Neural cell (in vitro differentiated cells): ENCODE data around the gene COLGALT1.

Experiments
- EP300 ChIP-seq: fragments of 450-650 bp; conservative IDR thresholded peaks from 2 replicates; pipeline ENCODE4 v1.6.1; 2014; ENCODE audit warnings: antibody characterized with exemption, mild to moderate bottlenecking, moderate library complexity; ENCODE audit not compliant: poor library complexity, severe bottlenecking
- EZH2 ChIP-seq: fragments of 200-600, 300-800 bp; shearing (Covaris generic), sonication (generic); IDR thresholded peaks from 2 replicates; pipeline ENCODE4 v1.6.1; 2014; ENCODE audit warnings: antibody characterized with exemption, low read length, borderline replicate concordance, mild to moderate bottlenecking; ENCODE audit not compliant: insufficient read depth, poor library complexity, severe bottlenecking
- POLR2AphosphoS5 ChIP-seq: IDR thresholded peaks from 2 replicates; pipeline ENCODE4 v1.6.1; 2012
- RAD21 ChIP-seq: fragments of 450-650 bp; conservative IDR thresholded peaks from 2 replicates; pipeline ENCODE4 v1.6.1; 2014; ENCODE audit warnings: antibody characterized with exemption, mild to moderate bottlenecking, moderate library complexity
- SMC3 ChIP-seq: fragments of 450-650 bp; conservative IDR thresholded peaks from 2 replicates; pipeline ENCODE4 v1.6.1; 2014; ENCODE audit warnings: antibody characterized with exemption, mild to moderate bottlenecking, moderate library complexity; ENCODE audit not compliant: poor library complexity
- TAF1 ChIP-seq: IDR thresholded peaks from 2 replicates; pipeline ENCODE4 v1.6.1; 2012; ENCODE audit warnings: low read depth
- TF ChIP-seq, protein P1 (sequence below): fragments of 450-650 bp; IDR thresholded peaks from 2 replicates; pipeline ENCODE4 v1.5.1; 2014; ENCODE audit warnings: antibody characterized with exemption, mild to moderate bottlenecking, moderate library complexity; ENCODE audit not compliant: poor library complexity, severe bottlenecking
- TF ChIP-seq, protein P2 (sequence below): IDR thresholded peaks from 2 replicates; pipeline ENCODE4 v1.6.1; 2012; ENCODE audit warnings: borderline replicate concordance

DNA sequence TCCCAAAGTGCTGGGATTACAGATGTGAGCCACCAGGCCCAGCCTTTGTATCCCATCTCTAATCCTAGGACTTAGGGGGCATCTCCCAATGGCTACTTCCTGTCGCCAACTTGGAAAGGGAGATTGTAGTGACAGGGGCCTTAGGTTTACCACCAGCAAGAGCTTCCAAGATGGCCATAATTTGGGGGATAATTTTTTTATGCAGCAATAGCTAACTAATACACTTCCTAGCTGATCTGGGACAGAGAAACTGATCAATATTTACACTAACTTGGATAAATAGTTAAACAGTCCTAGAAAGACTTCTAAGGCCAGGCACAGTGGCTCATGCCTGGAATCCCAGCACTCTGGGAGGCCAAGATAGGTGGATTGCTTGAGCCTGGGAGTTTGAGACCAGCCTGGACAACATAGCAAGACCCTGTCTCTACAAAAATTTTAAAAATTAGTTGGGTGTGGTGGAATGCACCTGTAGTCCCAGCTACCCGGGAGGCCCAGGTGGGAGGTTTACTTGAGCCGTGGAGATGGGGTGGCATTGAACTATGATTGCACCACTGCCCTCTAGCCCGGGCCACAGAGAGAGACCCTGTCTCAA lies 5.3 kb upstream of the COLGALT1 start:
- TF ChIP-seq, protein P1, sequence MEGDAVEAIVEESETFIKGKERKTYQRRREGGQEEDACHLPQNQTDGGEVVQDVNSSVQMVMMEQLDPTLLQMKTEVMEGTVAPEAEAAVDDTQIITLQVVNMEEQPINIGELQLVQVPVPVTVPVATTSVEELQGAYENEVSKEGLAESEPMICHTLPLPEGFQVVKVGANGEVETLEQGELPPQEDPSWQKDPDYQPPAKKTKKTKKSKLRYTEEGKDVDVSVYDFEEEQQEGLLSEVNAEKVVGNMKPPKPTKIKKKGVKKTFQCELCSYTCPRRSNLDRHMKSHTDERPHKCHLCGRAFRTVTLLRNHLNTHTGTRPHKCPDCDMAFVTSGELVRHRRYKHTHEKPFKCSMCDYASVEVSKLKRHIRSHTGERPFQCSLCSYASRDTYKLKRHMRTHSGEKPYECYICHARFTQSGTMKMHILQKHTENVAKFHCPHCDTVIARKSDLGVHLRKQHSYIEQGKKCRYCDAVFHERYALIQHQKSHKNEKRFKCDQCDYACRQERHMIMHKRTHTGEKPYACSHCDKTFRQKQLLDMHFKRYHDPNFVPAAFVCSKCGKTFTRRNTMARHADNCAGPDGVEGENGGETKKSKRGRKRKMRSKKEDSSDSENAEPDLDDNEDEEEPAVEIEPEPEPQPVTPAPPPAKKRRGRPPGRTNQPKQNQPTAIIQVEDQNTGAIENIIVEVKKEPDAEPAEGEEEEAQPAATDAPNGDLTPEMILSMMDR: no peak
- TF ChIP-seq RAD21 (no peak), POLR2AphosphoS5 (no peak), EP300 (no peak), EZH2 (no peak), TAF1 (no peak), SMC3 (no peak)
- TF ChIP-seq, protein P2, sequence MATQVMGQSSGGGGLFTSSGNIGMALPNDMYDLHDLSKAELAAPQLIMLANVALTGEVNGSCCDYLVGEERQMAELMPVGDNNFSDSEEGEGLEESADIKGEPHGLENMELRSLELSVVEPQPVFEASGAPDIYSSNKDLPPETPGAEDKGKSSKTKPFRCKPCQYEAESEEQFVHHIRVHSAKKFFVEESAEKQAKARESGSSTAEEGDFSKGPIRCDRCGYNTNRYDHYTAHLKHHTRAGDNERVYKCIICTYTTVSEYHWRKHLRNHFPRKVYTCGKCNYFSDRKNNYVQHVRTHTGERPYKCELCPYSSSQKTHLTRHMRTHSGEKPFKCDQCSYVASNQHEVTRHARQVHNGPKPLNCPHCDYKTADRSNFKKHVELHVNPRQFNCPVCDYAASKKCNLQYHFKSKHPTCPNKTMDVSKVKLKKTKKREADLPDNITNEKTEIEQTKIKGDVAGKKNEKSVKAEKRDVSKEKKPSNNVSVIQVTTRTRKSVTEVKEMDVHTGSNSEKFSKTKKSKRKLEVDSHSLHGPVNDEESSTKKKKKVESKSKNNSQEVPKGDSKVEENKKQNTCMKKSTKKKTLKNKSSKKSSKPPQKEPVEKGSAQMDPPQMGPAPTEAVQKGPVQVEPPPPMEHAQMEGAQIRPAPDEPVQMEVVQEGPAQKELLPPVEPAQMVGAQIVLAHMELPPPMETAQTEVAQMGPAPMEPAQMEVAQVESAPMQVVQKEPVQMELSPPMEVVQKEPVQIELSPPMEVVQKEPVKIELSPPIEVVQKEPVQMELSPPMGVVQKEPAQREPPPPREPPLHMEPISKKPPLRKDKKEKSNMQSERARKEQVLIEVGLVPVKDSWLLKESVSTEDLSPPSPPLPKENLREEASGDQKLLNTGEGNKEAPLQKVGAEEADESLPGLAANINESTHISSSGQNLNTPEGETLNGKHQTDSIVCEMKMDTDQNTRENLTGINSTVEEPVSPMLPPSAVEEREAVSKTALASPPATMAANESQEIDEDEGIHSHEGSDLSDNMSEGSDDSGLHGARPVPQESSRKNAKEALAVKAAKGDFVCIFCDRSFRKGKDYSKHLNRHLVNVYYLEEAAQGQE: no peak
